H1 (cell line): ENCODE measurements around the gene ZBED4. TPM values are rescaled to one million over a fixed set of nuclear protein-coding genes. Genes with fewer than 3 reads are reported as not detected.
A peak's percentile ranks its signal among the peaks of the same experiment; 100 is the strongest.

Experiments used
- CTCF ChIA-PET: fragments of 300-600 bp; sonication (Branson Sonifier 250); formaldehyde crosslinking; loops from one replicate; lab custom pipeline; 2021; ENCODE audit not compliant: partially characterized antibody; lab: Charles Lee
- POLR2A ChIA-PET: fragments of 300-600 bp; sonication (Branson Sonifier 250); formaldehyde crosslinking; loops from one replicate; lab custom pipeline; 2021; ENCODE audit warnings: inconsistent platforms; ENCODE audit not compliant: partially characterized antibody; lab: Charles Lee
- DNase-seq, 2 experiments: peaks; one replicate each; pipeline versions ENCODE4 v3.0.0 to v3.0.0-alpha.2; 2010 to 2022; ENCODE audit warnings: low spot score in 2 of 2, low read depth in 1 of 2, mixed read lengths in 1 of 2
- FAIRE-seq: peaks from 2 replicates; lab custom pipeline; 2011; peaks lifted over from hg19 to GRCh38; lab: Jason Lieb, UNC
- H2AFZ ChIP-seq: 2 replicates; pipeline ENCODE4 v1.8.1; 2012; ENCODE audit warnings: low read length, inconsistent platforms
- H2AK5ac ChIP-seq: 2 replicates; pipeline ENCODE4 v1.6.1; 2013; ENCODE audit warnings: low read depth, low read length
- H2BK120ac ChIP-seq: replicated peaks from 2 replicates; pipeline ENCODE3; 2013; ENCODE audit warnings: low read depth, low read length, inconsistent platforms
- H2BK12ac ChIP-seq: 2 replicates; pipeline ENCODE4 v1.6.1; 2013; ENCODE audit warnings: low read depth, low read length
- H2BK15ac ChIP-seq: 2 replicates; pipeline ENCODE4 v1.6.1; 2013; ENCODE audit warnings: low read length
- H2BK20ac ChIP-seq: 2 replicates; pipeline ENCODE4 v1.6.1; 2013; ENCODE audit warnings: low read length
- H2BK5ac ChIP-seq: 2 replicates; pipeline ENCODE4 v1.6.1; 2013; ENCODE audit warnings: low read depth, low read length
- H3K14ac ChIP-seq: 2 replicates; pipeline ENCODE4 v1.6.1; 2013; ENCODE audit warnings: inconsistent platforms; ENCODE audit not compliant: insufficient read length
- H3K18ac ChIP-seq: 2 replicates; pipeline ENCODE4 v1.6.1; 2013; ENCODE audit warnings: low read length; ENCODE audit errors: extremely low read depth
- H3K23ac ChIP-seq: 2 replicates; pipeline ENCODE4 v1.6.1; 2013; ENCODE audit warnings: inconsistent platforms; ENCODE audit not compliant: insufficient read length
- H3K23me2 ChIP-seq: 2 replicates; pipeline ENCODE4 v1.6.1; 2013; ENCODE audit warnings: low read depth, low read length
- H3K27ac ChIP-seq: 2 replicates; pipeline ENCODE4 v1.6.1; 2011; ENCODE audit warnings: low read depth, low read length, inconsistent platforms
- H3K27me3 ChIP-seq, 4 experiments: replicated peaks in 1 of 4; 1 replicate in 1 of 4; 2 replicates in 3 of 4; pipeline versions ENCODE4 v1.6.1 to v1.8.1; 2011 to 2013; ENCODE audit warnings: low read length in 3 of 4, mild to moderate bottlenecking in 3 of 4, inconsistent platforms in 2 of 4, mixed read lengths in 2 of 4, moderate library complexity in 1 of 4; ENCODE audit not compliant: control insufficient read depth in 3 of 4, insufficient read depth in 3 of 4; ENCODE audit errors: extremely low read depth in 1 of 4
- H3K36me3 ChIP-seq, 4 experiments: 2 replicates each; pipeline versions ENCODE4 v1.6.1 to v1.8.1; 2011 to 2013; ENCODE audit warnings: mild to moderate bottlenecking in 4 of 4, low read length in 3 of 4, moderate library complexity in 2 of 4, control low read depth in 1 of 4, inconsistent platforms in 1 of 4; ENCODE audit not compliant: insufficient read depth in 4 of 4, control insufficient read depth in 2 of 4
- H3K4ac ChIP-seq: replicated peaks from 2 replicates; pipeline ENCODE3; 2013; ENCODE audit warnings: low read length, low read depth, mixed read lengths, inconsistent platforms; ENCODE audit not compliant: insufficient read length
- H3K4me1 ChIP-seq, 4 experiments: replicated peaks in 1 of 4; 1 replicate in 1 of 4; 2 replicates in 3 of 4; pipeline versions ENCODE4 v1.6.1 to v1.8.1; 2011 to 2013; ENCODE audit warnings: low read length in 3 of 4, inconsistent platforms in 2 of 4, mixed read lengths in 1 of 4; ENCODE audit not compliant: insufficient read depth in 4 of 4, control insufficient read depth in 3 of 4
- H3K4me2 ChIP-seq, 2 experiments: 2 replicates each; pipeline versions ENCODE4 v1.6.1 to v1.8.1; 2011 to 2013; ENCODE audit warnings: low read depth in 2 of 2, low read length in 2 of 2, control low read depth in 1 of 2, inconsistent platforms in 1 of 2, mild to moderate bottlenecking in 1 of 2; ENCODE audit not compliant: insufficient read depth in 1 of 2
- H3K4me3 ChIP-seq, 4 experiments: fragments of 200-600, 300-600 bp in 1 of 4; sonication (generic), shearing (Covaris generic), sonication (Bioruptor Twin) in 1 of 4; 2 replicates each; pipeline versions ENCODE4 v1.5.1 to v1.8.1; 2011 to 2016; ENCODE audit warnings: low read length in 4 of 4, low read depth in 3 of 4, control low read depth in 2 of 4, inconsistent platforms in 2 of 4, mild to moderate bottlenecking in 2 of 4, mixed read lengths in 1 of 4, moderate library complexity in 1 of 4; ENCODE audit not compliant: insufficient read depth in 2 of 4; ENCODE audit errors: extremely low read depth in 1 of 4
- H3K56ac ChIP-seq: replicated peaks from 2 replicates; pipeline ENCODE3; 2013; ENCODE audit warnings: low read depth, mild to moderate bottlenecking, mixed read lengths, low read length, inconsistent platforms; ENCODE audit not compliant: insufficient read length
- H3K79me1 ChIP-seq: 2 replicates; pipeline ENCODE4 v1.6.1; 2013; ENCODE audit warnings: low read depth, low read length, control low read depth
- H3K79me2 ChIP-seq, 2 experiments: 2 replicates each; pipeline versions ENCODE4 v1.6.1 to v1.8.1; 2012 to 2013; ENCODE audit warnings: low read length in 2 of 2, mild to moderate bottlenecking in 2 of 2, inconsistent platforms in 1 of 2; ENCODE audit not compliant: insufficient read depth in 2 of 2, control insufficient read depth in 1 of 2
- H3K9ac ChIP-seq, 4 experiments: replicated peaks in 1 of 4; 1 replicate in 1 of 4; 2 replicates in 3 of 4; pipeline versions ENCODE4 v1.6.1 to v1.8.1; 2011 to 2013; ENCODE audit warnings: low read depth in 3 of 4, low read length in 3 of 4, control low read depth in 2 of 4, mild to moderate bottlenecking in 2 of 4, moderate library complexity in 2 of 4, inconsistent platforms in 1 of 4; ENCODE audit errors: extremely low read depth in 1 of 4
- H3K9me3 ChIP-seq, 2 experiments: 2 replicates each; pipeline versions ENCODE4 v1.6.1 to v1.8.1; 2012 to 2013; ENCODE audit warnings: mild to moderate bottlenecking in 2 of 2, moderate library complexity in 2 of 2, control low read depth in 1 of 2, inconsistent platforms in 1 of 2, low read depth in 1 of 2, low read length in 1 of 2, mixed read lengths in 1 of 2; ENCODE audit not compliant: insufficient read depth in 2 of 2
- H4K20me1 ChIP-seq, 2 experiments: replicated peaks in 1 of 2; 2 replicates each; pipeline versions ENCODE3 to v1.8.1; 2011 to 2013; ENCODE audit warnings: inconsistent platforms in 2 of 2, low read length in 2 of 2, mild to moderate bottlenecking in 1 of 2; ENCODE audit not compliant: insufficient read depth in 2 of 2, control insufficient read depth in 1 of 2
- H4K5ac ChIP-seq: 2 replicates; pipeline ENCODE4 v1.6.1; 2013; ENCODE audit warnings: low read length, low read depth, mixed read lengths, inconsistent platforms; ENCODE audit not compliant: insufficient read length
- H4K8ac ChIP-seq: 2 replicates; pipeline ENCODE4 v1.8.0; 2013; ENCODE audit warnings: mild to moderate bottlenecking, moderate library complexity, low read length, inconsistent platforms; ENCODE audit not compliant: insufficient read depth; ENCODE audit errors: extremely low read depth
- H4K91ac ChIP-seq: replicated peaks from 2 replicates; pipeline ENCODE3; 2013; ENCODE audit warnings: low read length, mixed read lengths, inconsistent platforms; ENCODE audit not compliant: insufficient read length
- BACH1 ChIP-seq: IDR thresholded peaks from 2 replicates; pipeline ENCODE4 v1.6.1; 2012; ENCODE audit warnings: low read length, improper control_type of control experiment
- BRCA1 ChIP-seq: IDR thresholded peaks from 2 replicates; pipeline ENCODE4 v1.6.1; 2012; ENCODE audit warnings: low read depth, low read length, improper control_type of control experiment
- CBX5 ChIP-seq: fragments of 300-800, 300-1000 bp; sonication (generic); IDR thresholded peaks from 2 replicates; pipeline ENCODE4 v1.7.1; 2016; ENCODE audit warnings: antibody characterized with exemption, low read length, low read depth
- CHD1 ChIP-seq: IDR thresholded peaks from 2 replicates; pipeline ENCODE4 v1.6.1; 2012; ENCODE audit warnings: low read depth, low read length, improper control_type of control experiment
- KDM4A ChIP-seq: IDR thresholded peaks from one replicate; pipeline ENCODE4 v1.7.1; 2012; ENCODE audit warnings: low read depth, mild to moderate bottlenecking, moderate library complexity, low read length, inconsistent platforms; ENCODE audit not compliant: severe bottlenecking
- PHF8 ChIP-seq: fragments of 200-600 bp; sonication (generic); conservative IDR thresholded peaks from 2 replicates; pipeline ENCODE4 v1.7.1; 2012; ENCODE audit warnings: low read depth, mild to moderate bottlenecking, inconsistent platforms, low read length, moderate library complexity
- POU5F1 ChIP-seq: IDR thresholded peaks from 2 replicates; pipeline ENCODE4 v1.6.1; 2011; ENCODE audit warnings: low read depth, mild to moderate bottlenecking, low read length, moderate library complexity
- RNF2 ChIP-seq: fragments of 200-900, 300-1000 bp; sonication (generic); IDR thresholded peaks from 2 replicates; pipeline ENCODE4 v1.7.1; 2016; ENCODE audit warnings: borderline replicate concordance, low read depth, mild to moderate bottlenecking, antibody characterized with exemption, low read length; ENCODE audit not compliant: poor library complexity, severe bottlenecking; ENCODE audit errors: missing control alignments
- SP2 ChIP-seq: IDR thresholded peaks from 2 replicates; pipeline ENCODE4 v1.6.1; 2012; ENCODE audit warnings: mild to moderate bottlenecking, low read length, inconsistent platforms
- TAF7 ChIP-seq: optimal IDR thresholded peaks from 2 replicates; pipeline ENCODE3; 2011; ENCODE audit warnings: low read depth, mild to moderate bottlenecking, inconsistent platforms, low read length, moderate library complexity, borderline replicate concordance
- TEAD4 ChIP-seq: IDR thresholded peaks from 2 replicates; pipeline ENCODE4 v1.6.1; 2012; ENCODE audit warnings: low read depth, low read length, inconsistent platforms, mixed read lengths
- WGBS, 2 experiments: shearing (Covaris generic) in 1 of 2; methylation state at CpG; one replicate each; pipeline versions ENCODE4 v1.1.6 to v1.1.7; 2013 to 2015; ENCODE audit warnings: low lambda C conversion rate in 2 of 2, mixed read lengths in 2 of 2, inconsistent platforms in 1 of 2, low coverage in 1 of 2, missing lambda C conversion rate in 1 of 2; ENCODE audit not compliant: insufficient replicate concordance in 2 of 2, insufficient coverage in 1 of 2, insufficient read length in 1 of 2; ENCODE audit errors: extremely low coverage in 1 of 2, missing lambda C conversion rate in 1 of 2; 5-methylcytosine and 5-hydroxymethylcytosine counted together
- polyA plus RNA-seq, 7 experiments: library from polyadenylated mRNA; depleted of rRNA in 3 of 7; stranded (reverse) in 5 of 7; unstranded in 2 of 7; fragments of >200 nt in 5 of 7; fragments of 200-250 nt in 2 of 7; gene quantifications; 1 replicate in 5 of 7; 2 replicates in 1 of 7; 4 replicates in 1 of 7; pipeline versions ENCODE4 v1.2.1 to v1.2.3, GENCODE V29; 2011 to 2013; ENCODE audit warnings: missing spikeins in 2 of 7, mixed read lengths in 2 of 7
- total RNA-seq: library from RNA; stranded (reverse); fragmentation: NEBNext Ultra II Directional; extraction: Animal tissue kit (Norgen Biotek cat#: 25700); gene quantifications from 2 replicates; pipeline ENCODE4 v1.2.1, GENCODE V29; 2021

ZBED4 gene
- total and polyA plus RNA-seq, 2 of the 8 experiments (the other 6 are each of a cell fraction or from before 2014, with no cell fraction given), result 11.0 to 28.3 TPM

GRCh38 chr22:49920859-49921258, 67.2 kb downstream of the ZBED4 start:
- no peak overlapping the region for H3K9ac ChIP-seq
- H3K79me1 ChIP-seq, result peaks cover 3% of the 10 kb centered on the region; the same call in 1 of the 2 replicates
- peaks cover 0 to 3% (median 2%) of the 10 kb centered on the region in 4 experiments; a peak in 1 of 8 replicates for H3K36me3 ChIP-seq
- H2BK15ac ChIP-seq, result no peak overlapping the region
- FAIRE-seq (no peak), DNase-seq (no peak)
- H2BK12ac ChIP-seq, result no peak overlapping the region
- H3K27me3 ChIP-seq, result no peaks in the 10 kb centered on the region; a peak in 2 of 7 replicates
- peak overlapping the region; percentile 26; the same call in 1 of the 2 replicates for H2BK5ac ChIP-seq
- no peak overlapping the region for H4K8ac ChIP-seq
- no peak overlapping the region for H3K27ac ChIP-seq
- H4K91ac ChIP-seq, result no peak overlapping the region
- no peak overlapping the region for H4K5ac ChIP-seq
- CTCF ChIA-PET, result interaction anchor here (0.9 to 2.0 kb wide), 2 partner anchors 10 to 110 kb away, joined by 4 to 7 read pairs; no protein-coding TSS in a partner anchor
- H2AK5ac ChIP-seq, result no peak overlapping the region
- H2BK20ac ChIP-seq, result no peak overlapping the region
- no peak overlapping the region for H3K23ac ChIP-seq
- no peak overlapping the region for H3K4me2 ChIP-seq
- no peak overlapping the region for H3K4me3 ChIP-seq
- peaks cover 0 to 8% of the 10 kb centered on the region in 2 experiments; a peak in 1 of 4 replicates for H3K79me2 ChIP-seq
- H3K18ac ChIP-seq, result no peak overlapping the region
- 92% methylated on average over 18 of the region's 18 CpGs; no CpG with 5 or more reads in 1 of the 2 experiments for WGBS, 2 experiments
- H2BK120ac ChIP-seq, result no peak overlapping the region
- POLR2A ChIA-PET, result interaction anchor here (0.8 kb wide), 1 partner anchor 40 kb away, joined by 3 read pairs; no protein-coding TSS in a partner anchor
- TF ChIP-seq SP2 (no peak), POU5F1 (no peak), TAF7 (no peak), PHF8 (no peak), KDM4A (no peak), RNF2 (no peak), BACH1 (no peak), TEAD4 (no peak), CHD1 (no peak), BRCA1 (no peak), CBX5 (no peak)
- H3K4me1 ChIP-seq, result peaks cover 0 to 10% (median 1%) of the 10 kb centered on the region in 4 experiments; a peak in 5 of 7 replicates
- H3K4ac ChIP-seq, result no peak overlapping the region
- no peaks in the 10 kb centered on the region for H3K9me3 ChIP-seq
- no peak overlapping the region for H2AFZ ChIP-seq
- peaks cover 9% of the 10 kb centered on the region; the same call in 1 of the 2 replicates for H3K23me2 ChIP-seq
- H3K56ac ChIP-seq, result no peak overlapping the region
- peaks cover 2 to 3% of the 10 kb centered on the region in 2 experiments for H4K20me1 ChIP-seq
- H3K14ac ChIP-seq, result no peak overlapping the region
